Measurements from ENCODE around the gene PLA2G4D. TPM values are rescaled to one million over a fixed set of nuclear protein-coding genes. Genes with fewer than 3 reads are reported as not detected.

The PLA2G4D gene
- total RNA-seq, 1 donor: not detected

- Histone ChIP-seq H4K20me1 (ENCODE audit: insufficient read depth, low read length) (no peaks in the 10 kb centered on the region), H3K4me2 (ENCODE audit: insufficient read depth, low read length) (no peak overlapping the region), H3K36me3 (ENCODE audit: insufficient read depth, low read length) (no peaks in the 10 kb centered on the region), H2AFZ (ENCODE audit: low read length) (no peak overlapping the region), H3K27me3 (ENCODE audit: insufficient read depth, low read length) (peaks cover 45% of the 10 kb centered on the region), H3K4me1 (ENCODE audit: insufficient read depth, low read length) (no peaks in the 10 kb centered on the region), H3K9me3 (ENCODE audit: low read depth, low read length) (no peaks in the 10 kb centered on the region), H3K4me3 (ENCODE audit: insufficient read depth, low read length) (no peak overlapping the region), H3K79me2 (ENCODE audit: insufficient read depth, low read length) (no peaks in the 10 kb centered on the region), H3K27ac (ENCODE audit: low read depth, low read length) (no peak overlapping the region)
- DNase-seq (ENCODE audit: insufficient read length, low spot score, missing footprints): peak; percentile 98
- TF ChIP-seq, protein P1, sequence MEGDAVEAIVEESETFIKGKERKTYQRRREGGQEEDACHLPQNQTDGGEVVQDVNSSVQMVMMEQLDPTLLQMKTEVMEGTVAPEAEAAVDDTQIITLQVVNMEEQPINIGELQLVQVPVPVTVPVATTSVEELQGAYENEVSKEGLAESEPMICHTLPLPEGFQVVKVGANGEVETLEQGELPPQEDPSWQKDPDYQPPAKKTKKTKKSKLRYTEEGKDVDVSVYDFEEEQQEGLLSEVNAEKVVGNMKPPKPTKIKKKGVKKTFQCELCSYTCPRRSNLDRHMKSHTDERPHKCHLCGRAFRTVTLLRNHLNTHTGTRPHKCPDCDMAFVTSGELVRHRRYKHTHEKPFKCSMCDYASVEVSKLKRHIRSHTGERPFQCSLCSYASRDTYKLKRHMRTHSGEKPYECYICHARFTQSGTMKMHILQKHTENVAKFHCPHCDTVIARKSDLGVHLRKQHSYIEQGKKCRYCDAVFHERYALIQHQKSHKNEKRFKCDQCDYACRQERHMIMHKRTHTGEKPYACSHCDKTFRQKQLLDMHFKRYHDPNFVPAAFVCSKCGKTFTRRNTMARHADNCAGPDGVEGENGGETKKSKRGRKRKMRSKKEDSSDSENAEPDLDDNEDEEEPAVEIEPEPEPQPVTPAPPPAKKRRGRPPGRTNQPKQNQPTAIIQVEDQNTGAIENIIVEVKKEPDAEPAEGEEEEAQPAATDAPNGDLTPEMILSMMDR (IDR thresholded peaks at IDR 0.05; ENCODE audit: extremely low read depth, low read depth, low read length): peak; percentile 85
Measured at GRCh38 chr15:42084465-42085235, 9.7 kb downstream of the PLA2G4D start.

DNA sequence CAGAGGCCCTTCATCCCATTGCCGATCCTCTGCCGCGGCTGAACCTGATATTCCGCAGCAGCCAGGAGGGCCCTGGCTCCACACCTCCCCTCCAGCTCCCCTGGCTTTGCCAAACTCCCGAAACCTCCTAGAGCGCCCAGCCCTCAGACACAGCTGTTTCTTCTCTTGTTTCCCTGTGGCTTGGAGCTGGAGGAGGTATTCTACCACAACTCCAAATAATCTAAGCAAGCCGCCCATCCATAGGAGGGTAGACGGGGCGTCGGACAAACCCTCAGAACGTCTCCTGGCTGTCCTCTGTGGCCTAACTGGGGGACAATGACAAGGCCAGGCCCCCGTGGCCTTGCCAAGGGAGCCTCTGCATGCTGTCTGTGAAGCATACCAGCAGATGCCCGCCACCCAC is 10.4 kb downstream of the PLA2G4D start:
- Histone ChIP-seq H3K27ac (ENCODE audit: low read depth, low read length) (no peak overlapping the region), H3K4me1 (ENCODE audit: insufficient read depth, low read length) (no peaks in the 10 kb centered on the region), H3K79me2 (ENCODE audit: insufficient read depth, low read length) (no peaks in the 10 kb centered on the region), H2AFZ (ENCODE audit: low read length) (no peak overlapping the region), H3K27me3 (ENCODE audit: insufficient read depth, low read length) (peaks cover 48% of the 10 kb centered on the region), H3K4me2 (ENCODE audit: insufficient read depth, low read length) (no peak overlapping the region), H3K36me3 (ENCODE audit: insufficient read depth, low read length) (no peaks in the 10 kb centered on the region), H4K20me1 (ENCODE audit: insufficient read depth, low read length) (no peaks in the 10 kb centered on the region), H3K4me3 (ENCODE audit: insufficient read depth, low read length) (no peak overlapping the region), H3K9me3 (ENCODE audit: low read depth, low read length) (no peaks in the 10 kb centered on the region)
- TF ChIP-seq, protein P1 (IDR thresholded peaks at IDR 0.05; ENCODE audit: extremely low read depth, low read depth, low read length): no peak
- DNase-seq (ENCODE audit: insufficient read length, low spot score, missing footprints): no peak

GRCh38 chr15:42083605-42083908 is 10.8 kb downstream of the PLA2G4D start:
- DNase-seq (ENCODE audit: insufficient read length, low spot score, missing footprints): no peak
- H3K4me3 ChIP-seq (ENCODE audit: insufficient read depth, low read length): no peak overlapping the region
- no peaks in the 10 kb centered on the region for H4K20me1 ChIP-seq (ENCODE audit: insufficient read depth, low read length)
- H3K36me3 ChIP-seq (ENCODE audit: insufficient read depth, low read length): no peaks in the 10 kb centered on the region
- TF ChIP-seq, protein P1 (IDR thresholded peaks at IDR 0.05; ENCODE audit: extremely low read depth, low read depth, low read length): no peak
- H2AFZ ChIP-seq (ENCODE audit: low read length): no peak overlapping the region
- no peaks in the 10 kb centered on the region for H3K4me1 ChIP-seq (ENCODE audit: insufficient read depth, low read length)
- H3K79me2 ChIP-seq (ENCODE audit: insufficient read depth, low read length): no peaks in the 10 kb centered on the region
- no peak overlapping the region for H3K4me2 ChIP-seq (ENCODE audit: insufficient read depth, low read length)
- H3K27ac ChIP-seq (ENCODE audit: low read depth, low read length): no peak overlapping the region
- H3K27me3 ChIP-seq (ENCODE audit: insufficient read depth, low read length): peaks cover 50% of the 10 kb centered on the region
- no peaks in the 10 kb centered on the region for H3K9me3 ChIP-seq (ENCODE audit: low read depth, low read length)

GRCh38 chr15:42082823-42083604 is 11.3 kb downstream of the PLA2G4D start:
- peaks cover 55% of the 10 kb centered on the region for H3K27me3 ChIP-seq (ENCODE audit: insufficient read depth, low read length)
- DNase-seq (ENCODE audit: insufficient read length, low spot score, missing footprints): no peak
- TF ChIP-seq, protein P1 (IDR thresholded peaks at IDR 0.05; ENCODE audit: extremely low read depth, low read depth, low read length): no peak

More at GRCh38 chr15:42082823-42083604, 11.3 kb downstream of the PLA2G4D start:
- H3K79me2 ChIP-seq (ENCODE audit: insufficient read depth, low read length): no peaks in the 10 kb centered on the region
- no peaks in the 10 kb centered on the region for H3K9me3 ChIP-seq (ENCODE audit: low read depth, low read length)
- no peaks in the 10 kb centered on the region for H4K20me1 ChIP-seq (ENCODE audit: insufficient read depth, low read length)
- H3K36me3 ChIP-seq (ENCODE audit: insufficient read depth, low read length): no peaks in the 10 kb centered on the region
- H3K4me2 ChIP-seq (ENCODE audit: insufficient read depth, low read length): no peak overlapping the region
- no peak overlapping the region for H3K4me3 ChIP-seq (ENCODE audit: insufficient read depth, low read length)
- H2AFZ ChIP-seq (ENCODE audit: low read length): no peak overlapping the region
- no peak overlapping the region for H3K27ac ChIP-seq (ENCODE audit: low read depth, low read length)
- H3K4me1 ChIP-seq (ENCODE audit: insufficient read depth, low read length): no peaks in the 10 kb centered on the region
